Measurements from ENCODE around the gene CABYR.

DNA sequence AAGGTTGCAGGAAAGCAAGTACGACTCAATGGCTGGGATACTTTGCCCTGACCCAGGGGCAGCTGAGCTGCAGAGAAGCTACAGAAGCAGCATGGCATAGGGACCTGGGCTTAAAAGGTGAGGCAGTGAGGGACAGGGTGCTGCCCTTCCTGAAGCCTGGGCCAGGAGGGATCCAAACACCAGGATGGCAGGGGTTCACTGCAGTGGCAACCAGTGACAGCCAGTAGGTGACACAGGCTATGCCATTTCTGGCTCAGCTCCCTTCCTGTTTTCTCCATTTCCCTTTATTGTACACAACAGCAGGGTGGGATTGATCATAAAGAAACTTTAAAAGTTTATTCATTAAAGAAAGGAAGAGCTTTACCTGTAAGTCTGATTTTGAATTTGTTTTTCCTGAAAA is 48.8 kb downstream of the CABYR start:
- TF ChIP-seq, protein P1, sequence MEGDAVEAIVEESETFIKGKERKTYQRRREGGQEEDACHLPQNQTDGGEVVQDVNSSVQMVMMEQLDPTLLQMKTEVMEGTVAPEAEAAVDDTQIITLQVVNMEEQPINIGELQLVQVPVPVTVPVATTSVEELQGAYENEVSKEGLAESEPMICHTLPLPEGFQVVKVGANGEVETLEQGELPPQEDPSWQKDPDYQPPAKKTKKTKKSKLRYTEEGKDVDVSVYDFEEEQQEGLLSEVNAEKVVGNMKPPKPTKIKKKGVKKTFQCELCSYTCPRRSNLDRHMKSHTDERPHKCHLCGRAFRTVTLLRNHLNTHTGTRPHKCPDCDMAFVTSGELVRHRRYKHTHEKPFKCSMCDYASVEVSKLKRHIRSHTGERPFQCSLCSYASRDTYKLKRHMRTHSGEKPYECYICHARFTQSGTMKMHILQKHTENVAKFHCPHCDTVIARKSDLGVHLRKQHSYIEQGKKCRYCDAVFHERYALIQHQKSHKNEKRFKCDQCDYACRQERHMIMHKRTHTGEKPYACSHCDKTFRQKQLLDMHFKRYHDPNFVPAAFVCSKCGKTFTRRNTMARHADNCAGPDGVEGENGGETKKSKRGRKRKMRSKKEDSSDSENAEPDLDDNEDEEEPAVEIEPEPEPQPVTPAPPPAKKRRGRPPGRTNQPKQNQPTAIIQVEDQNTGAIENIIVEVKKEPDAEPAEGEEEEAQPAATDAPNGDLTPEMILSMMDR (optimal IDR thresholded peaks at IDR 0.05 in 1 of 3, IDR thresholded peaks at IDR 0.05 in 1 of 3, conservative IDR thresholded peaks at IDR 0.05 in 1 of 3; ENCODE audit: extremely low read depth in 1 of 3, insufficient read depth in 2 of 3, low read length in 3 of 3), result no peak
- no peak for TF ChIP-seq EZH2 (IDR thresholded peaks at IDR 0.05; ENCODE audit: low read length)

Measured in keratinocyte (primary cell).